Measurements from ENCODE around the gene NDRG4.

Gene NDRG4

GRCh38 chr16:58551496-58551895 is 51.6 kb downstream of the NDRG4 start:
- Histone ChIP-seq H3K4me3 (ENCODE audit: low read length) (no peak overlapping the region), H3K36me3 (ENCODE audit: control insufficient read depth, low read length) (peaks cover 99% of the 10 kb centered on the region), H3K79me2 (ENCODE audit: control insufficient read depth, low read length) (peaks cover 12% of the 10 kb centered on the region; the same call in 1 of the 2 replicates), H4K20me1 (ENCODE audit: control insufficient read depth, insufficient read depth, low read depth, low read length) (no peaks in the 10 kb centered on the region), H3K27ac (ENCODE audit: low read depth, low read length) (no peak overlapping the region), H3K9me3 (ENCODE audit: control insufficient read depth, insufficient read depth, low read length) (no peaks in the 10 kb centered on the region), H3K4me1 (ENCODE audit: control insufficient read depth, low read length) (no peaks in the 10 kb centered on the region), H3K27me3 (ENCODE audit: control insufficient read depth, low read length) (no peaks in the 10 kb centered on the region), H3F3A (ENCODE audit: control insufficient read depth, insufficient read depth) (no peaks in the 10 kb centered on the region), H3K4me2 (ENCODE audit: low read length) (no peak overlapping the region), H3K9me2 (replicated peaks; ENCODE audit: control insufficient read depth, low read length) (no peaks in the 10 kb centered on the region)
- TF ChIP-seq CTCF (IDR thresholded peaks at IDR 0.05; ENCODE audit: low read depth, low read length, poor library complexity, severe bottlenecking) (no peak), EZH2phosphoT487 (IDR thresholded peaks at IDR 0.05; ENCODE audit: borderline replicate concordance, low read length) (no peak)

GRCh38 chr16:58556678-58557077 is 56.7 kb downstream of the NDRG4 start:
- H3K79me2 ChIP-seq (ENCODE audit: control insufficient read depth, low read length), result peaks cover 26% of the 10 kb centered on the region
- no peaks in the 10 kb centered on the region for H3K9me2 ChIP-seq (replicated peaks; ENCODE audit: control insufficient read depth, low read length)
- TF ChIP-seq CTCF (IDR thresholded peaks at IDR 0.05; ENCODE audit: low read depth, low read length, poor library complexity, severe bottlenecking) (no peak), EZH2phosphoT487 (IDR thresholded peaks at IDR 0.05; ENCODE audit: borderline replicate concordance, low read length) (no peak)
- H3K36me3 ChIP-seq (ENCODE audit: control insufficient read depth, low read length), result peaks cover 100% of the 10 kb centered on the region
- no peaks in the 10 kb centered on the region for H3K27me3 ChIP-seq (ENCODE audit: control insufficient read depth, low read length)
- H3K4me1 ChIP-seq (ENCODE audit: control insufficient read depth, low read length), result no peaks in the 10 kb centered on the region
- peaks cover 7% of the 10 kb centered on the region; the same call in 1 of the 2 replicates for H3F3A ChIP-seq (ENCODE audit: control insufficient read depth, insufficient read depth)
- H3K4me3 ChIP-seq (ENCODE audit: low read length), result no peak overlapping the region
- H3K4me2 ChIP-seq (ENCODE audit: low read length), result no peak overlapping the region
- H3K27ac ChIP-seq (ENCODE audit: low read depth, low read length), result no peak overlapping the region
- H3K9me3 ChIP-seq (ENCODE audit: control insufficient read depth, insufficient read depth, low read length), result no peaks in the 10 kb centered on the region
- H4K20me1 ChIP-seq (ENCODE audit: control insufficient read depth, insufficient read depth, low read depth, low read length), result peaks cover 5% of the 10 kb centered on the region

Measured in DOHH2 (cell line).